ENCODE data around the gene CCDC33.

CCDC33 gene

GRCh38 chr15:74231475-74231874 is 4.7 kb upstream of the CCDC33 start:
- H3K36me3 Mint-ChIP-seq (ENCODE audit: low read depth) = no peaks in the 10 kb centered on the region
- no peak overlapping the region for H3K4me3 Mint-ChIP-seq
- no peak for DNase-seq
- H3K4me1 Mint-ChIP-seq = no peaks in the 10 kb centered on the region
- peaks cover 2% of the 10 kb centered on the region for H3K27me3 Mint-ChIP-seq
- no peak overlapping the region for H3K27ac Mint-ChIP-seq
- ATAC-seq = no peak
- no peaks in the 10 kb centered on the region for H3K9me3 Mint-ChIP-seq

GRCh38 chr15:74233373-74233772 is 2.8 kb upstream of the CCDC33 start:
- Mint-ChIP-seq H3K27ac (no peak overlapping the region), H3K27me3 (peaks cover 2% of the 10 kb centered on the region), H3K36me3 (ENCODE audit: low read depth) (no peaks in the 10 kb centered on the region), H3K9me3 (no peaks in the 10 kb centered on the region), H3K4me1 (no peaks in the 10 kb centered on the region), H3K4me3 (no peak overlapping the region)
- DNase-seq (no peak), ATAC-seq (no peak)

GRCh38 chr15:74233851-74234597 is 2.1 kb upstream of the CCDC33 start:
- peaks cover 2% of the 10 kb centered on the region for H3K27me3 Mint-ChIP-seq
- H3K27ac Mint-ChIP-seq = no peak overlapping the region
- no peaks in the 10 kb centered on the region for H3K36me3 Mint-ChIP-seq (ENCODE audit: low read depth)
- H3K4me3 Mint-ChIP-seq = no peak overlapping the region
- ATAC-seq = no peak
- no peaks in the 10 kb centered on the region for H3K9me3 Mint-ChIP-seq
- no peaks in the 10 kb centered on the region for H3K4me1 Mint-ChIP-seq
- no peak for DNase-seq

GRCh38 chr15:74234598-74234875 is 1.6 kb upstream of the CCDC33 start:
- Mint-ChIP-seq H3K36me3 (ENCODE audit: low read depth) (no peaks in the 10 kb centered on the region), H3K9me3 (no peaks in the 10 kb centered on the region), H3K27me3 (no peaks in the 10 kb centered on the region), H3K27ac (no peak overlapping the region), H3K4me3 (no peak overlapping the region), H3K4me1 (no peaks in the 10 kb centered on the region)
- ATAC-seq = no peak
- no peak for DNase-seq

GRCh38 chr15:74239051-74239705 is 3.1 kb downstream of the CCDC33 start:
- Mint-ChIP-seq H3K4me3 (no peak overlapping the region), H3K9me3 (no peaks in the 10 kb centered on the region), H3K27ac (no peak overlapping the region), H3K4me1 (no peaks in the 10 kb centered on the region), H3K27me3 (peaks cover 14% of the 10 kb centered on the region), H3K36me3 (ENCODE audit: low read depth) (no peaks in the 10 kb centered on the region)
- no peak for DNase-seq
- ATAC-seq = no peak

GRCh38 chr15:74240002-74240568 is 4.0 kb downstream of the CCDC33 start:
- DNase-seq = no peak
- Mint-ChIP-seq H3K9me3 (no peaks in the 10 kb centered on the region), H3K4me3 (no peak overlapping the region), H3K36me3 (ENCODE audit: low read depth) (no peaks in the 10 kb centered on the region), H3K27me3 (peaks cover 22% of the 10 kb centered on the region), H3K27ac (no peak overlapping the region), H3K4me1 (peaks cover 6% of the 10 kb centered on the region)
- ATAC-seq = no peak

- Mint-ChIP-seq H3K36me3 (ENCODE audit: low read depth) (no peaks in the 10 kb centered on the region), H3K4me1 (peaks cover 8% of the 10 kb centered on the region), H3K9me3 (no peaks in the 10 kb centered on the region), H3K27me3 (peaks cover 26% of the 10 kb centered on the region), H3K4me3 (no peak overlapping the region), H3K27ac (no peak overlapping the region)
- no peak for DNase-seq
- ATAC-seq = no peak
Observed at GRCh38 chr15:74240897-74241614, 4.9 kb downstream of the CCDC33 start.

GRCh38 chr15:74242441-74243185 is 6.5 kb downstream of the CCDC33 start:
- Mint-ChIP-seq H3K27me3 (peaks cover 29% of the 10 kb centered on the region), H3K9me3 (no peaks in the 10 kb centered on the region), H3K27ac (no peak overlapping the region), H3K4me3 (no peak overlapping the region), H3K36me3 (ENCODE audit: low read depth) (no peaks in the 10 kb centered on the region), H3K4me1 (peaks cover 8% of the 10 kb centered on the region)
- ATAC-seq = no peak
- DNase-seq = no peak

GRCh38 chr15:74243431-74243830 is 7.3 kb downstream of the CCDC33 start:
- Mint-ChIP-seq H3K27me3 (peaks cover 29% of the 10 kb centered on the region), H3K9me3 (no peaks in the 10 kb centered on the region), H3K4me1 (peaks cover 8% of the 10 kb centered on the region), H3K27ac (no peak overlapping the region), H3K36me3 (ENCODE audit: low read depth) (no peaks in the 10 kb centered on the region), H3K4me3 (no peak overlapping the region)
- DNase-seq = no peak
- ATAC-seq = no peak

GRCh38 chr15:74244822-74245341 is 8.8 kb downstream of the CCDC33 start:
- no peak for ATAC-seq
- H3K36me3 Mint-ChIP-seq (ENCODE audit: low read depth) = no peaks in the 10 kb centered on the region
- H3K4me3 Mint-ChIP-seq = no peak overlapping the region
- H3K27ac Mint-ChIP-seq = no peak overlapping the region
- DNase-seq = no peak
- H3K4me1 Mint-ChIP-seq = peaks cover 8% of the 10 kb centered on the region
- no peaks in the 10 kb centered on the region for H3K9me3 Mint-ChIP-seq
- peaks cover 29% of the 10 kb centered on the region for H3K27me3 Mint-ChIP-seq

GRCh38 chr15:74245342-74245931 is 9.3 kb downstream of the CCDC33 start:
- H3K27ac Mint-ChIP-seq = no peak overlapping the region
- no peaks in the 10 kb centered on the region for H3K9me3 Mint-ChIP-seq
- peaks cover 29% of the 10 kb centered on the region for H3K27me3 Mint-ChIP-seq
- DNase-seq = peak; percentile 26
- peaks cover 8% of the 10 kb centered on the region for H3K4me1 Mint-ChIP-seq
- H3K4me3 Mint-ChIP-seq = no peak overlapping the region
- peak; percentile 45 for ATAC-seq
- H3K36me3 Mint-ChIP-seq (ENCODE audit: low read depth) = no peaks in the 10 kb centered on the region

GRCh38 chr15:74250266-74250665 is 14.1 kb downstream of the CCDC33 start:
- H3K4me1 Mint-ChIP-seq = peaks cover under 1% of the 10 kb centered on the region
- no peak overlapping the region for H3K4me3 Mint-ChIP-seq
- no peak for ATAC-seq
- H3K27ac Mint-ChIP-seq = no peak overlapping the region
- H3K9me3 Mint-ChIP-seq = no peaks in the 10 kb centered on the region
- H3K36me3 Mint-ChIP-seq (ENCODE audit: low read depth) = no peaks in the 10 kb centered on the region
- no peak for DNase-seq
- peaks cover 9% of the 10 kb centered on the region for H3K27me3 Mint-ChIP-seq

GRCh38 chr15:74251131-74251811 is 15.1 kb downstream of the CCDC33 start:
- H3K27me3 Mint-ChIP-seq = peaks cover 4% of the 10 kb centered on the region
- H3K4me1 Mint-ChIP-seq = no peaks in the 10 kb centered on the region
- H3K9me3 Mint-ChIP-seq = no peaks in the 10 kb centered on the region
- ATAC-seq (no peak), DNase-seq (no peak)
- H3K4me3 Mint-ChIP-seq = no peak overlapping the region
- H3K27ac Mint-ChIP-seq = no peak overlapping the region
- no peaks in the 10 kb centered on the region for H3K36me3 Mint-ChIP-seq (ENCODE audit: low read depth)

Measured in activated naive CD8-positive, alpha-beta T cell treated with anti-CD3 and anti-CD28 coated beads, Interleukin-2, amount 50 U/mL, for 24 hours (primary cell).